HEK293 (cell line): Measurements from ENCODE around the gene TSC2.

Source experiments
- BCL11B ChIP-seq: fragments of 450-650 bp; formaldehyde crosslinking; IDR thresholded peaks from 2 replicates; pipeline ENCODE4 v1.5.1; 2016; ENCODE audit warnings: low read depth, missing biosample characterization, missing genetic modification characterization
- GLIS1 ChIP-seq: fragments of 450-650 bp; formaldehyde crosslinking; IDR thresholded peaks from 2 replicates; pipeline ENCODE4 v1.5.1; 2016; ENCODE audit warnings: missing biosample characterization, missing genetic modification characterization
- GLIS2 ChIP-seq: fragments of 450-650 bp; formaldehyde crosslinking; IDR thresholded peaks from 2 replicates; pipeline ENCODE4 v1.5.1; 2016; ENCODE audit warnings: missing biosample characterization, missing genetic modification characterization
- HOXA7 ChIP-seq: sonication (generic); formaldehyde crosslinking; IDR thresholded peaks from 2 replicates; pipeline ENCODE4 v1.8.1; 2022; ENCODE audit warnings: missing genetic modification reagents, borderline replicate concordance
- HOXC10 ChIP-seq: sonication (generic); formaldehyde crosslinking; IDR thresholded peaks from 2 replicates; pipeline ENCODE4 v1.8.1; 2023; ENCODE audit warnings: mild to moderate bottlenecking, missing genetic modification reagents
- OVOL3 ChIP-seq: fragments of 450-650 bp; formaldehyde crosslinking; IDR thresholded peaks from 2 replicates; pipeline ENCODE4 v1.5.1; 2016; ENCODE audit warnings: missing biosample characterization, missing genetic modification characterization
- REPIN1 ChIP-seq: fragments of 450-650 bp; formaldehyde crosslinking; IDR thresholded peaks from 2 replicates; pipeline ENCODE4 v1.5.1; 2017; ENCODE audit warnings: missing biosample characterization, missing genetic modification characterization, low read depth
- SETDB1 ChIP-seq: IDR thresholded peaks from one replicate; pipeline ENCODE4 v1.6.1; 2017; ENCODE audit warnings: mild to moderate bottlenecking, low read length, moderate library complexity, mixed read lengths; ENCODE audit not compliant: insufficient read length
- SP7 ChIP-seq: fragments of 450-650 bp; formaldehyde crosslinking; IDR thresholded peaks from 2 replicates; pipeline ENCODE4 v1.5.1; 2016; ENCODE audit warnings: missing biosample characterization, missing genetic modification characterization
- WT1 ChIP-seq: fragments of 450-650 bp; formaldehyde crosslinking; IDR thresholded peaks from 2 replicates; pipeline ENCODE4 v1.5.1; 2016; ENCODE audit warnings: missing biosample characterization, missing genetic modification characterization
- ZBTB20 ChIP-seq: fragments of 450-650 bp; formaldehyde crosslinking; IDR thresholded peaks from 2 replicates; pipeline ENCODE4 v1.5.1; 2016; ENCODE audit warnings: missing biosample characterization, missing genetic modification characterization
- ZFHX2 ChIP-seq: fragments of 450-650 bp; formaldehyde crosslinking; conservative IDR thresholded peaks from 2 replicates; pipeline ENCODE4 v1.5.1; 2016; ENCODE audit warnings: missing biosample characterization, missing genetic modification characterization
- ZIC2 ChIP-seq: fragments of 450-650 bp; formaldehyde crosslinking; IDR thresholded peaks from 2 replicates; pipeline ENCODE4 v1.5.1; 2016; ENCODE audit warnings: missing biosample characterization, missing genetic modification characterization
- ZNF114 ChIP-seq: fragments of 450-650 bp; formaldehyde crosslinking; IDR thresholded peaks from 2 replicates; pipeline ENCODE4 v1.5.0; 2017; ENCODE audit warnings: missing biosample characterization, missing genetic modification characterization
- ZNF132 ChIP-seq: fragments of 450-650 bp; formaldehyde crosslinking; IDR thresholded peaks from 2 replicates; pipeline ENCODE4 v1.5.1; 2017; ENCODE audit warnings: missing biosample characterization, missing genetic modification characterization, borderline replicate concordance
- ZNF146 ChIP-seq: fragments of 450-650 bp; formaldehyde crosslinking; IDR thresholded peaks from 2 replicates; pipeline ENCODE4 v1.5.1; 2016; ENCODE audit warnings: missing biosample characterization, missing genetic modification characterization
- ZNF157 ChIP-seq: fragments of 450-650 bp; formaldehyde crosslinking; IDR thresholded peaks from 2 replicates; pipeline ENCODE4 v1.5.1; 2016; ENCODE audit warnings: missing biosample characterization, missing genetic modification characterization
- ZNF184 ChIP-seq: fragments of 450-650 bp; IDR thresholded peaks from 2 replicates; pipeline ENCODE4 v1.5.1; 2018; ENCODE audit warnings: missing biosample characterization, mild to moderate bottlenecking, missing genetic modification characterization
- ZNF19 ChIP-seq: fragments of 450-650 bp; formaldehyde crosslinking; IDR thresholded peaks from 2 replicates; pipeline ENCODE4; 2016; ENCODE audit warnings: missing biosample characterization, missing genetic modification characterization, low read depth
- ZNF341 ChIP-seq: fragments of 450-650 bp; formaldehyde crosslinking; IDR thresholded peaks from 2 replicates; pipeline ENCODE4; 2016; ENCODE audit warnings: low read depth, missing biosample characterization, missing genetic modification characterization
- ZNF37A ChIP-seq: fragments of 450-650 bp; IDR thresholded peaks from 2 replicates; pipeline ENCODE4 v1.5.1; 2018; ENCODE audit warnings: missing biosample characterization, missing genetic modification characterization
- ZNF423 ChIP-seq: fragments of 450-650 bp; formaldehyde crosslinking; IDR thresholded peaks from 2 replicates; pipeline ENCODE4 v1.5.1; 2016; ENCODE audit warnings: missing biosample characterization, missing genetic modification characterization
- ZNF426 ChIP-seq: fragments of 450-650 bp; formaldehyde crosslinking; IDR thresholded peaks from 2 replicates; pipeline ENCODE4 v1.5.1; 2017; ENCODE audit warnings: missing biosample characterization, missing genetic modification characterization, mild to moderate bottlenecking, inconsistent platforms, moderate library complexity
- ZNF473 ChIP-seq: fragments of 450-650 bp; formaldehyde crosslinking; IDR thresholded peaks from 2 replicates; pipeline ENCODE4 v1.5.1; 2017; ENCODE audit warnings: missing biosample characterization, missing genetic modification characterization
- ZNF48 ChIP-seq: fragments of 450-650 bp; formaldehyde crosslinking; IDR thresholded peaks from 2 replicates; pipeline ENCODE4 v1.5.1; 2016; ENCODE audit warnings: missing biosample characterization, missing genetic modification characterization
- ZNF626 ChIP-seq: fragments of 450-650 bp; sonication (Bioruptor Pico); formaldehyde crosslinking; IDR thresholded peaks from 2 replicates; pipeline ENCODE4 v1.5.1; 2018; ENCODE audit warnings: missing biosample characterization, missing genetic modification characterization, inconsistent platforms
- ZNF76 ChIP-seq: fragments of 450-650 bp; formaldehyde crosslinking; IDR thresholded peaks from 2 replicates; pipeline ENCODE4; 2016; ENCODE audit warnings: low read depth, missing biosample characterization, missing genetic modification characterization, borderline replicate concordance
- ZNF777 ChIP-seq: fragments of 450-650 bp; formaldehyde crosslinking; IDR thresholded peaks from 2 replicates; pipeline ENCODE4 v1.5.1; 2017; ENCODE audit warnings: missing biosample characterization, missing genetic modification characterization, borderline replicate concordance
- ZXDB ChIP-seq: fragments of 450-650 bp; formaldehyde crosslinking; IDR thresholded peaks from 2 replicates; pipeline ENCODE4 v1.5.1; 2016; ENCODE audit warnings: missing biosample characterization, missing genetic modification characterization
- TF ChIP-seq, protein P1 (sequence below): fragments of 450-650 bp; formaldehyde crosslinking; IDR thresholded peaks from 2 replicates; pipeline ENCODE4 v1.5.1; 2016; ENCODE audit warnings: missing biosample characterization, missing genetic modification characterization
- TF ChIP-seq, protein P2 (sequence below): sonication (generic); formaldehyde crosslinking; IDR thresholded peaks from 2 replicates; pipeline ENCODE4 v1.8.1; 2022; ENCODE audit warnings: mild to moderate bottlenecking, moderate library complexity, missing genetic modification reagents
- TF ChIP-seq, protein P3 (sequence below): fragments of 450-650 bp; formaldehyde crosslinking; conservative IDR thresholded peaks from 2 replicates; pipeline ENCODE4 v1.5.1; 2016; ENCODE audit warnings: low read depth, missing biosample characterization, missing genetic modification characterization
- TF ChIP-seq, protein P4 (sequence below): fragments of 450-650 bp; formaldehyde crosslinking; IDR thresholded peaks from 2 replicates; pipeline ENCODE4; 2016; ENCODE audit warnings: missing biosample characterization, missing genetic modification characterization
- TF ChIP-seq, protein P5 (sequence below): fragments of 450-650 bp; formaldehyde crosslinking; IDR thresholded peaks from 2 replicates; pipeline ENCODE4 v1.5.1; 2016; ENCODE audit warnings: missing biosample characterization, missing genetic modification characterization

The TSC2 gene

DNA sequence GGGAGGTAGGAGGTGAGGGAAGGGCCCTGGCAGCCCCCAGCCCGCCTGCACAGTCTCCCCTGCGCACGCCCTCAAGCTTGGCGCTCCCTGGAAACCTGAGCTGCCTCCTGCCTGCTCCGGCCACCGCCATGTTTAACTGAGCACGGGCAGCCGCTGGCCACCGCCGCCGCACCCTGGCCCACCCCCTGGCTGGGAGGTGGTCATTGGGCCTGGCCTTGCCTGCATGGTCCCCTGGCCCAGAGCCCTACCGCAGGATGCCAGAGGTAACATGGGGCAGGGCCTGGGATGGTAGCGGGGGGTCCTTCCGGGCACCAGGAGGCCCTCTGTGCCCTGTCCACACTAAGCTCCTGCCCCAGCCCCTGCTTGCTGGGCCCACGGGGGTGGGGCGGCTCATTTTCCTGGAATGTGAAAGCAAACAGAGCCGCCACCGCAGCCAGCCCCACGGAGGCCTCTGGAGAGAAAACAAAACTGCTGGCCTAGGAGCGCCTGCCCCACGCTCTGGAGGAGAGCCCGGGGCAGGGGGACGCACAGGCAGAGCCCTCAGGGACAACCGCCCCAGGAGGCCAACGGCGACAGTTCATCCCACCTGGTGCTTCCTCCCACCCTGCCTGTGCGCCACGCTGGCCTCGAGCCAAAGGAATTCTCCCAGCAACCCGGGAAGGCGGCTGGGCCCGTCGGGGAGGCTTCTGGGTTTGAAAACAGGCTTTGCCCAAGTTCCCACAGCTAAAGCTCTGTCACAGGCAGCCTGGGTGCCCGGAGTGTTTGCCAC, 12.2 kb upstream of the TSC2 start (continued):
- no peak for TF ChIP-seq ZNF157
- no peak for TF ChIP-seq ZNF132 (tag by site-specific recombination)
- TF ChIP-seq ZNF114 (tag by site-specific recombination) = no peak
- no peak for TF ChIP-seq ZNF626 (tag by site-specific recombination)
- TF ChIP-seq SETDB1 = no peak
- no peak for TF ChIP-seq ZNF19 (tag by site-specific recombination)
- TF ChIP-seq ZNF473 (tag by site-specific recombination) = no peak
- TF ChIP-seq ZFHX2 (tag by site-specific recombination) = peak; percentile 91
- TF ChIP-seq ZNF423 (tag by site-specific recombination) = peak; percentile 76
- TF ChIP-seq, protein P1, sequence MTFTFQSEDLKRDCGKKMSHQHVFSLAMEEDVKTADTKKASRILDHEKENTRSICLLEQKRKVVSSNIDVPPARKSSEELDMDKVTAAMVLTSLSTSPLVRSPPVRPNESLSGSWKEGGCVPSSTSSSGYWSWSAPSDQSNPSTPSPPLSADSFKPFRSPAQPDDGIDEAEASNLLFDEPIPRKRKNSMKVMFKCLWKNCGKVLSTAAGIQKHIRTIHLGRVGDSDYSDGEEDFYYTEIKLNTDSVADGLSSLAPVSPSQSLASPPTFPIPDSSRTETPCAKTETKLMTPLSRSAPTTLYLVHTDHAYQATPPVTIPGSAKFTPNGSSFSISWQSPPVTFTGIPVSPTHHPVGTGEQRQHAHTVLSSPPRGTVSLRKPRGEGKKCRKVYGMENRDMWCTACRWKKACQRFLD (tag by site-specific recombination) = no peak
- TF ChIP-seq WT1 (tag by site-specific recombination) = no peak
- TF ChIP-seq, protein P2, sequence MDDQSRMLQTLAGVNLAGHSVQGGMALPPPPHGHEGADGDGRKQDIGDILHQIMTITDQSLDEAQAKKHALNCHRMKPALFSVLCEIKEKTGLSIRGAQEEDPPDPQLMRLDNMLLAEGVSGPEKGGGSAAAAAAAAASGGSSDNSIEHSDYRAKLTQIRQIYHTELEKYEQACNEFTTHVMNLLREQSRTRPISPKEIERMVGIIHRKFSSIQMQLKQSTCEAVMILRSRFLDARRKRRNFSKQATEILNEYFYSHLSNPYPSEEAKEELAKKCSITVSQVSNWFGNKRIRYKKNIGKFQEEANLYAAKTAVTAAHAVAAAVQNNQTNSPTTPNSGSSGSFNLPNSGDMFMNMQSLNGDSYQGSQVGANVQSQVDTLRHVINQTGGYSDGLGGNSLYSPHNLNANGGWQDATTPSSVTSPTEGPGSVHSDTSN (CRISPR knock-in tag) = no peak
- no peak for TF ChIP-seq REPIN1
- TF ChIP-seq, protein P3, sequence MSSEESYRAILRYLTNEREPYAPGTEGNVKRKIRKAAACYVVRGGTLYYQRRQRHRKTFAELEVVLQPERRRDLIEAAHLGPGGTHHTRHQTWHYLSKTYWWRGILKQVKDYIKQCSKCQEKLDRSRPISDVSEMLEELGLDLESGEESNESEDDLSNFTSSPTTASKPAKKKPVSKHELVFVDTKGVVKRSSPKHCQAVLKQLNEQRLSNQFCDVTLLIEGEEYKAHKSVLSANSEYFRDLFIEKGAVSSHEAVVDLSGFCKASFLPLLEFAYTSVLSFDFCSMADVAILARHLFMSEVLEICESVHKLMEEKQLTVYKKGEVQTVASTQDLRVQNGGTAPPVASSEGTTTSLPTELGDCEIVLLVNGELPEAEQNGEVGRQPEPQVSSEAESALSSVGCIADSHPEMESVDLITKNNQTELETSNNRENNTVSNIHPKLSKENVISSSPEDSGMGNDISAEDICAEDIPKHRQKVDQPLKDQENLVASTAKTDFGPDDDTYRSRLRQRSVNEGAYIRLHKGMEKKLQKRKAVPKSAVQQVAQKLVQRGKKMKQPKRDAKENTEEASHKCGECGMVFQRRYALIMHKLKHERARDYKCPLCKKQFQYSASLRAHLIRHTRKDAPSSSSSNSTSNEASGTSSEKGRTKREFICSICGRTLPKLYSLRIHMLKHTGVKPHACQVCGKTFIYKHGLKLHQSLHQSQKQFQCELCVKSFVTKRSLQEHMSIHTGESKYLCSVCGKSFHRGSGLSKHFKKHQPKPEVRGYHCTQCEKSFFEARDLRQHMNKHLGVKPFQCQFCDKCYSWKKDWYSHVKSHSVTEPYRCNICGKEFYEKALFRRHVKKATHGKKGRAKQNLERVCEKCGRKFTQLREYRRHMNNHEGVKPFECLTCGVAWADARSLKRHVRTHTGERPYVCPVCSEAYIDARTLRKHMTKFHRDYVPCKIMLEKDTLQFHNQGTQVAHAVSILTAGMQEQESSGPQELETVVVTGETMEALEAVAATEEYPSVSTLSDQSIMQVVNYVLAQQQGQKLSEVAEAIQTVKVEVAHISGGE (tag by site-specific recombination) = no peak
- peak; percentile 97 for TF ChIP-seq ZIC2
- TF ChIP-seq ZNF146 (tag by site-specific recombination) = no peak
- peak; percentile 60 for TF ChIP-seq GLIS2 (tag by site-specific recombination)
- TF ChIP-seq, protein P4, sequence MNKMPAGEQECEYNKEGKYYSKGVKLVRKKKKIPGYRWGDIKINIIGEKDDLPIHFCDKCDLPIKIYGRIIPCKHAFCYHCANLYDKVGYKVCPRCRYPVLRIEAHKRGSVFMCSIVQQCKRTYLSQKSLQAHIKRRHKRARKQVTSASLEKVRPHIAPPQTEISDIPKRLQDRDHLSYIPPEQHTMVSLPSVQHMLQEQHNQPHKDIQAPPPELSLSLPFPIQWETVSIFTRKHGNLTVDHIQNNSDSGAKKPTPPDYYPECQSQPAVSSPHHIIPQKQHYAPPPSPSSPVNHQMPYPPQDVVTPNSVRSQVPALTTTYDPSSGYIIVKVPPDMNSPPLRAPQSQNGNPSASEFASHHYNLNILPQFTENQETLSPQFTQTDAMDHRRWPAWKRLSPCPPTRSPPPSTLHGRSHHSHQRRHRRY (tag by site-specific recombination) = no peak
- no peak for TF ChIP-seq ZNF426 (tag by site-specific recombination)
- peak; percentile 81 for TF ChIP-seq ZNF777 (tag by site-specific recombination)
- peak; percentile 29; the same call in 1 of the 2 replicates for TF ChIP-seq SP7 (tag by site-specific recombination)
- TF ChIP-seq ZNF184 (tag by site-specific recombination) = no peak
- no peak for TF ChIP-seq ZNF48 (tag by site-specific recombination)
- TF ChIP-seq ZNF76 (tag by site-specific recombination) = peak; percentile 76; the same call in 1 of the 2 replicates
- TF ChIP-seq ZXDB = peak; percentile 50
- 0 out of 2 replicates have a peak, but pooled peaks have one; percentile 26 for TF ChIP-seq BCL11B (tag by site-specific recombination)
- TF ChIP-seq ZNF341 = 0 out of 2 replicates have a peak, but pooled peaks have one; percentile 44
- TF ChIP-seq HOXC10 (CRISPR knock-in tag) = no peak
- TF ChIP-seq ZNF37A = no peak
- TF ChIP-seq HOXA7 (CRISPR knock-in tag) = no peak
- TF ChIP-seq GLIS1 (tag by site-specific recombination) = peak; percentile 96
- TF ChIP-seq OVOL3 = no peak
- TF ChIP-seq, protein P5, sequence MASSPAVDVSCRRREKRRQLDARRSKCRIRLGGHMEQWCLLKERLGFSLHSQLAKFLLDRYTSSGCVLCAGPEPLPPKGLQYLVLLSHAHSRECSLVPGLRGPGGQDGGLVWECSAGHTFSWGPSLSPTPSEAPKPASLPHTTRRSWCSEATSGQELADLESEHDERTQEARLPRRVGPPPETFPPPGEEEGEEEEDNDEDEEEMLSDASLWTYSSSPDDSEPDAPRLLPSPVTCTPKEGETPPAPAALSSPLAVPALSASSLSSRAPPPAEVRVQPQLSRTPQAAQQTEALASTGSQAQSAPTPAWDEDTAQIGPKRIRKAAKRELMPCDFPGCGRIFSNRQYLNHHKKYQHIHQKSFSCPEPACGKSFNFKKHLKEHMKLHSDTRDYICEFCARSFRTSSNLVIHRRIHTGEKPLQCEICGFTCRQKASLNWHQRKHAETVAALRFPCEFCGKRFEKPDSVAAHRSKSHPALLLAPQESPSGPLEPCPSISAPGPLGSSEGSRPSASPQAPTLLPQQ (tag by site-specific recombination) = peak; percentile 68; the same call in 1 of the 2 replicates
- TF ChIP-seq ZBTB20 (tag by site-specific recombination) = no peak
